NCI-H748 (cell line): Measurements from ENCODE around the gene RPS6KB1.
"Not testable (repeated sequence)": the region's sequence is repeated elsewhere in the genome, so short reads cannot be mapped to it uniquely, and the experiment has no call there.

Experiments
- DNase-seq: peaks from one replicate; lab custom pipeline; 2025; ENCODE audit not compliant: unreplicated experiment; lab: John Stamatoyannopoulos, UW

Gene RPS6KB1

GRCh38 chr17:59892924-59893675 lies at the start of gene RPS6KB1, which contains the start of gene TUBD1:
Gene RPS6KB1, plus strand, starts transcription at chr17:59893121. Its CDS starts 64 bp downstream, at chr17:59893185.
Gene TUBD1, minus strand, starts transcription at chr17:59892943. Its CDS starts 1,941 bp downstream, at chr17:59891002.
- peak; percentile 97 for DNase-seq

GRCh38 chr17:59844884-59845594 lies 47.9 kb upstream of the RPS6KB1 start:
- DNase-seq: no peak

GRCh38 chr17:59845595-59846393 lies 47.1 kb upstream of the RPS6KB1 start:
- DNase-seq: peak; percentile 96

GRCh38 chr17:59846394-59847165 lies 46.3 kb upstream of the RPS6KB1 start:
- DNase-seq: peak; percentile 72

GRCh38 chr17:59848385-59848668 lies 44.6 kb upstream of the RPS6KB1 start:
- no peak for DNase-seq

GRCh38 chr17:59848778-59849177 lies 44.1 kb upstream of the RPS6KB1 start:
- peak; percentile 36 for DNase-seq

- not testable (repeated sequence) for DNase-seq
Measured at GRCh38 chr17:59850311-59850710, 42.6 kb upstream of the RPS6KB1 start.

- DNase-seq: no peak
Measured at GRCh38 chr17:59851439-59852375, 41.2 kb upstream of the RPS6KB1 start.

GRCh38 chr17:59852847-59853167 lies 40.1 kb upstream of the RPS6KB1 start:
- not testable (repeated sequence) for DNase-seq

GRCh38 chr17:59853168-59853918 lies 39.6 kb upstream of the RPS6KB1 start:
- DNase-seq: peak; percentile 90

- DNase-seq: not testable (repeated sequence)
Measured at GRCh38 chr17:59853919-59854729, 38.8 kb upstream of the RPS6KB1 start.

- DNase-seq: no peak
Measured at GRCh38 chr17:59856859-59857794, 35.8 kb upstream of the RPS6KB1 start.

GRCh38 chr17:59858167-59858816 lies 34.6 kb upstream of the RPS6KB1 start:
- no peak for DNase-seq

GRCh38 chr17:59858932-59859331 lies 34.0 kb upstream of the RPS6KB1 start:
- no peak for DNase-seq

GRCh38 chr17:59859444-59860025 lies 33.4 kb upstream of the RPS6KB1 start:
- peak; percentile 55 for DNase-seq

GRCh38 chr17:59863616-59864015 lies 29.3 kb upstream of the RPS6KB1 start:
- DNase-seq: no peak

GRCh38 chr17:59869941-59870218 lies 23.0 kb upstream of the RPS6KB1 start:
- DNase-seq: no peak
